ENCODE results near the gene CFTR. TPM values are rescaled to one million over a fixed set of nuclear protein-coding genes. Genes with fewer than 3 reads are reported as not detected.

Gene CFTR
- total RNA-seq, 1 experiment from 2014 or later = 0.31 TPM

GRCh38 chr7:117698018-117698417 lies 218.2 kb downstream of the CFTR start:
- in situ Hi-C loops (cut with HindIII; ENCODE audit: low pct_unique_long_range_greater_than_20kb, low sequenced_read_pairs) = no loop called here
- Histone ChIP-seq H3K36me3 (ENCODE audit: control insufficient read depth, insufficient read depth, low read length) (no peaks in the 10 kb centered on the region), H3K4me3 (ENCODE audit: low read depth in 2 of 2, low read length in 2 of 2) (no peak overlapping the region), H3K4me1 (ENCODE audit: control insufficient read depth, insufficient read depth, low read length) (no peaks in the 10 kb centered on the region), H3K9me3 (ENCODE audit: control insufficient read depth, insufficient read depth, low read depth, low read length) (no peaks in the 10 kb centered on the region), H3K27ac (ENCODE audit: low read length) (no peak overlapping the region), H3K27me3 (ENCODE audit: control insufficient read depth, insufficient read depth, low read length) (no peaks in the 10 kb centered on the region)
- TF ChIP-seq, protein P1, sequence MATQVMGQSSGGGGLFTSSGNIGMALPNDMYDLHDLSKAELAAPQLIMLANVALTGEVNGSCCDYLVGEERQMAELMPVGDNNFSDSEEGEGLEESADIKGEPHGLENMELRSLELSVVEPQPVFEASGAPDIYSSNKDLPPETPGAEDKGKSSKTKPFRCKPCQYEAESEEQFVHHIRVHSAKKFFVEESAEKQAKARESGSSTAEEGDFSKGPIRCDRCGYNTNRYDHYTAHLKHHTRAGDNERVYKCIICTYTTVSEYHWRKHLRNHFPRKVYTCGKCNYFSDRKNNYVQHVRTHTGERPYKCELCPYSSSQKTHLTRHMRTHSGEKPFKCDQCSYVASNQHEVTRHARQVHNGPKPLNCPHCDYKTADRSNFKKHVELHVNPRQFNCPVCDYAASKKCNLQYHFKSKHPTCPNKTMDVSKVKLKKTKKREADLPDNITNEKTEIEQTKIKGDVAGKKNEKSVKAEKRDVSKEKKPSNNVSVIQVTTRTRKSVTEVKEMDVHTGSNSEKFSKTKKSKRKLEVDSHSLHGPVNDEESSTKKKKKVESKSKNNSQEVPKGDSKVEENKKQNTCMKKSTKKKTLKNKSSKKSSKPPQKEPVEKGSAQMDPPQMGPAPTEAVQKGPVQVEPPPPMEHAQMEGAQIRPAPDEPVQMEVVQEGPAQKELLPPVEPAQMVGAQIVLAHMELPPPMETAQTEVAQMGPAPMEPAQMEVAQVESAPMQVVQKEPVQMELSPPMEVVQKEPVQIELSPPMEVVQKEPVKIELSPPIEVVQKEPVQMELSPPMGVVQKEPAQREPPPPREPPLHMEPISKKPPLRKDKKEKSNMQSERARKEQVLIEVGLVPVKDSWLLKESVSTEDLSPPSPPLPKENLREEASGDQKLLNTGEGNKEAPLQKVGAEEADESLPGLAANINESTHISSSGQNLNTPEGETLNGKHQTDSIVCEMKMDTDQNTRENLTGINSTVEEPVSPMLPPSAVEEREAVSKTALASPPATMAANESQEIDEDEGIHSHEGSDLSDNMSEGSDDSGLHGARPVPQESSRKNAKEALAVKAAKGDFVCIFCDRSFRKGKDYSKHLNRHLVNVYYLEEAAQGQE (IDR thresholded peaks at IDR 0.05; ENCODE audit: insufficient read depth in 1 of 2, low read depth in 2 of 2, low read length in 1 of 2) = no peak
- TF ChIP-seq, protein P2, sequence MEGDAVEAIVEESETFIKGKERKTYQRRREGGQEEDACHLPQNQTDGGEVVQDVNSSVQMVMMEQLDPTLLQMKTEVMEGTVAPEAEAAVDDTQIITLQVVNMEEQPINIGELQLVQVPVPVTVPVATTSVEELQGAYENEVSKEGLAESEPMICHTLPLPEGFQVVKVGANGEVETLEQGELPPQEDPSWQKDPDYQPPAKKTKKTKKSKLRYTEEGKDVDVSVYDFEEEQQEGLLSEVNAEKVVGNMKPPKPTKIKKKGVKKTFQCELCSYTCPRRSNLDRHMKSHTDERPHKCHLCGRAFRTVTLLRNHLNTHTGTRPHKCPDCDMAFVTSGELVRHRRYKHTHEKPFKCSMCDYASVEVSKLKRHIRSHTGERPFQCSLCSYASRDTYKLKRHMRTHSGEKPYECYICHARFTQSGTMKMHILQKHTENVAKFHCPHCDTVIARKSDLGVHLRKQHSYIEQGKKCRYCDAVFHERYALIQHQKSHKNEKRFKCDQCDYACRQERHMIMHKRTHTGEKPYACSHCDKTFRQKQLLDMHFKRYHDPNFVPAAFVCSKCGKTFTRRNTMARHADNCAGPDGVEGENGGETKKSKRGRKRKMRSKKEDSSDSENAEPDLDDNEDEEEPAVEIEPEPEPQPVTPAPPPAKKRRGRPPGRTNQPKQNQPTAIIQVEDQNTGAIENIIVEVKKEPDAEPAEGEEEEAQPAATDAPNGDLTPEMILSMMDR (IDR thresholded peaks at IDR 0.05) = no peak
- no peak for TF ChIP-seq TCF7L2 (IDR thresholded peaks at IDR 0.05; ENCODE audit: low read depth, low read length)
- no peak for TF ChIP-seq POLR2AphosphoS5 (IDR thresholded peaks at IDR 0.05; ENCODE audit: low read depth, low read length)
- TF ChIP-seq SIN3A (IDR thresholded peaks at IDR 0.05; ENCODE audit: borderline replicate concordance, insufficient read depth, low read depth, low read length) = no peak
- DNase-seq (ENCODE audit: low read depth, low spot score) = no peak
- no TSS peak for BruUV-seq (replicated peaks)
- CTCF ChIA-PET = no interaction called here
- intact Hi-C loops (cut with micrococcal nuclease; ENCODE audit: unreplicated experiment) = no loop called here
- POLR2A ChIA-PET = no interaction called here
- no peak for ATAC-seq

DNA sequence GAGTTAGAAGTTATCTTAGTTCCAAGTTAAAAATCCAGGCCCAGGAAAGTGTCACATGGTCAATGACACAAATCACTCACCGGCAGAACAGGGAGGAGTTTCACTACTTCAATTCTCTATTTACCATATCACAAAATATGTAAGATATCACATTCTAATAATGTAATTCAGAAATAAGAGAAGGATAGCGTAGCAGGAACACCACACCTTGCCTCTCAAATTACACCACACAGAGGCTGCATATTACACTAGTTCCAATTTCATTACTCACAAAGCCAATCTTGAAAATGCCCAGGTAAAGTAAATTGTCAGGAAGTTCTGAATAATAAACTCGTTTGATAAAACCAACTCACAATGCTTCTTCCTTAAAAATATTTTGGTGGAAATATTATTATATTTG lies 224.2 kb downstream of the CFTR start:
- Histone ChIP-seq H3K27me3 (ENCODE audit: control insufficient read depth, insufficient read depth, low read length) (no peaks in the 10 kb centered on the region), H3K9me3 (ENCODE audit: control insufficient read depth, insufficient read depth, low read depth, low read length) (no peaks in the 10 kb centered on the region), H3K4me3 (ENCODE audit: low read depth in 2 of 2, low read length in 2 of 2) (no peak overlapping the region), H3K4me1 (ENCODE audit: control insufficient read depth, insufficient read depth, low read length) (no peaks in the 10 kb centered on the region), H3K36me3 (ENCODE audit: control insufficient read depth, insufficient read depth, low read length) (no peaks in the 10 kb centered on the region), H3K27ac (ENCODE audit: low read length) (no peak overlapping the region)
- ATAC-seq = no peak
- CTCF ChIA-PET = no interaction called here
- intact Hi-C loops (cut with micrococcal nuclease; ENCODE audit: unreplicated experiment) = no loop called here
- DNase-seq (ENCODE audit: low read depth, low spot score) = no peak
- BruUV-seq (replicated peaks) = no TSS peak
- in situ Hi-C loops (cut with HindIII; ENCODE audit: low pct_unique_long_range_greater_than_20kb, low sequenced_read_pairs) = no loop called here
- POLR2A ChIA-PET = no interaction called here
- TF ChIP-seq TCF7L2 (IDR thresholded peaks at IDR 0.05; ENCODE audit: low read depth, low read length) (no peak), SIN3A (IDR thresholded peaks at IDR 0.05; ENCODE audit: borderline replicate concordance, insufficient read depth, low read depth, low read length) (no peak), POLR2AphosphoS5 (IDR thresholded peaks at IDR 0.05; ENCODE audit: low read depth, low read length) (no peak)
- TF ChIP-seq, protein P2 (IDR thresholded peaks at IDR 0.05) = no peak
- TF ChIP-seq, protein P1 (IDR thresholded peaks at IDR 0.05; ENCODE audit: insufficient read depth in 1 of 2, low read depth in 2 of 2, low read length in 1 of 2) = no peak
